K562 (cell line): ENCODE measurements around the gene PRSS8. TPM values are rescaled to one million over a fixed set of nuclear protein-coding genes. Genes with fewer than 3 reads are reported as not detected.
A peak's percentile ranks its signal among the peaks of the same experiment; 100 is the strongest.

Source experiments
- ARHGAP35 ChIP-seq: fragments of 450-650 bp; IDR thresholded peaks from 2 replicates; pipeline ENCODE4 v1.6.1; 2018; ENCODE audit not compliant: partially characterized antibody
- DEAF1 ChIP-seq: fragments of 450-650 bp; formaldehyde crosslinking; IDR thresholded peaks from 2 replicates; pipeline ENCODE4 v1.4.0; 2020; ENCODE audit warnings: mild to moderate bottlenecking, moderate library complexity
- ID3 ChIP-seq, 2 experiments: fragments of 250-450 bp in 1 of 2; fragments of 450-650 bp in 1 of 2; sonication (Bioruptor Pico) in 1 of 2; IDR thresholded peaks; 2 replicates each; pipeline versions ENCODE4 v1.6.1 to v1.8.0; 2016 to 2021; ENCODE audit warnings: mild to moderate bottlenecking in 2 of 2, moderate library complexity in 2 of 2, missing compliant biosample characterization in 1 of 2, missing genetic modification characterization in 1 of 2
- PHF21A ChIP-seq: fragments of 450-650 bp; IDR thresholded peaks from 2 replicates; pipeline ENCODE4 v1.6.1; 2017; ENCODE audit warnings: low read depth, borderline replicate concordance
- RREB1 ChIP-seq: fragments of 250-450 bp; sonication (Bioruptor Pico); IDR thresholded peaks from 2 replicates; pipeline ENCODE4 v1.4.0; 2020
- SMAD4 ChIP-seq: fragments of 250-450 bp; sonication (Bioruptor Pico); conservative IDR thresholded peaks from 2 replicates; pipeline ENCODE4 v1.8.0; 2021; ENCODE audit warnings: inconsistent platforms, mild to moderate bottlenecking, moderate library complexity
- TAF1 ChIP-seq: IDR thresholded peaks from 2 replicates; pipeline ENCODE4 v1.6.1; 2011; ENCODE audit warnings: mild to moderate bottlenecking, low read length, moderate library complexity; ENCODE audit not compliant: insufficient read depth, control insufficient read depth, severe bottlenecking; ENCODE audit errors: extremely low read depth
- VEZF1 ChIP-seq: fragments of 200-800 bp; sonication (Bioruptor generic); IDR thresholded peaks from 2 replicates; pipeline ENCODE4 v1.6.1; 2017; ENCODE audit warnings: missing genetic modification characterization, missing compliant biosample characterization
- ZBTB17 ChIP-seq: fragments of 450-650 bp; formaldehyde crosslinking; IDR thresholded peaks from 2 replicates; pipeline ENCODE4 v1.4.0; 2020; ENCODE audit warnings: mild to moderate bottlenecking
- ZHX1 ChIP-seq: fragments of 150-350 bp; conservative IDR thresholded peaks from 2 replicates; pipeline ENCODE4 v1.6.1; 2014; ENCODE audit warnings: low read length
- ZNF586 ChIP-seq: fragments of 450-650 bp; formaldehyde crosslinking; conservative IDR thresholded peaks from 2 replicates; pipeline ENCODE4 v1.4.0; 2020; ENCODE audit warnings: mild to moderate bottlenecking, moderate library complexity
- ZNF76 ChIP-seq: fragments of 250-450 bp; sonication (Bioruptor Pico); IDR thresholded peaks from 2 replicates; pipeline ENCODE4 v1.4.0; 2020; ENCODE audit warnings: mild to moderate bottlenecking, moderate library complexity, borderline replicate concordance
- polyA plus RNA-seq, 8 experiments: library from polyadenylated mRNA; depleted of rRNA in 4 of 8; stranded (reverse) in 5 of 8; unstranded in 3 of 8; fragments of >200 nt; fragmentation: Nextera tagmentation in 2 of 8; fragmentation: Illumina TruSeq in 1 of 8; extraction: Ambion mirVana in 2 of 8; extraction: Trizol in 1 of 8; gene quantifications; 2 replicates each; pipeline versions ENCODE4 v1.2.1 to v1.2.3, GENCODE V29; 2011 to 2014; ENCODE audit warnings: inconsistent platforms in 1 of 8, missing spikeins in 1 of 8
- total RNA-seq, 7 experiments: library from RNA; depleted of rRNA in 6 of 7; stranded (reverse); fragments of >200 nt in 6 of 7; fragmentation: Illumina TruSeq in 2 of 7; extraction: Trizol in 2 of 7; gene quantifications; 2 replicates each; pipeline versions ENCODE4 v1.2.1 to v1.2.3, GENCODE V29; 2011 to 2021; ENCODE audit warnings: low replicate concordance in 1 of 7

The PRSS8 gene
- total and polyA plus RNA-seq, 9 of the 15 experiments (the other 6 are each of a cell fraction or from before 2014, with no cell fraction given): 0.25 to 3.9 (median 1.3) TPM; not detected in 1

GRCh38 chr16:31105677-31106213 is 29.8 kb downstream of the PRSS8 start (continued):
- TF ChIP-seq VEZF1 (CRISPR knock-in tag) (0 out of 2 replicates have a peak, but pooled peaks have one; percentile 36), PHF21A (0 out of 2 replicates have a peak, but pooled peaks have one; percentile 14), ARHGAP35 (no peak), ZNF76 (CRISPR knock-in tag) (no peak), SMAD4 (peak; percentile 97), DEAF1 (CRISPR knock-in tag) (no peak), ZBTB17 (CRISPR knock-in tag) (peak; percentile 47; the same call in 1 of the 2 replicates), ZNF586 (CRISPR knock-in tag) (no peak), ZHX1 (no peak), ID3 (CRISPR knock-in tag; IDR thresholded peaks at IDR 0.05) (no peak), ID3 (tag; IDR thresholded peaks at IDR 0.05) (peak; percentile 38; the same call in 1 of the 2 replicates), RREB1 (no peak), TAF1 (peak; percentile 37)
